Measurements from ENCODE around the gene SLC6A1.

GRCh38 chr3:11050666-11051323, 58.2 kb downstream of the SLC6A1 start:
- TF ChIP-seq, protein P1, sequence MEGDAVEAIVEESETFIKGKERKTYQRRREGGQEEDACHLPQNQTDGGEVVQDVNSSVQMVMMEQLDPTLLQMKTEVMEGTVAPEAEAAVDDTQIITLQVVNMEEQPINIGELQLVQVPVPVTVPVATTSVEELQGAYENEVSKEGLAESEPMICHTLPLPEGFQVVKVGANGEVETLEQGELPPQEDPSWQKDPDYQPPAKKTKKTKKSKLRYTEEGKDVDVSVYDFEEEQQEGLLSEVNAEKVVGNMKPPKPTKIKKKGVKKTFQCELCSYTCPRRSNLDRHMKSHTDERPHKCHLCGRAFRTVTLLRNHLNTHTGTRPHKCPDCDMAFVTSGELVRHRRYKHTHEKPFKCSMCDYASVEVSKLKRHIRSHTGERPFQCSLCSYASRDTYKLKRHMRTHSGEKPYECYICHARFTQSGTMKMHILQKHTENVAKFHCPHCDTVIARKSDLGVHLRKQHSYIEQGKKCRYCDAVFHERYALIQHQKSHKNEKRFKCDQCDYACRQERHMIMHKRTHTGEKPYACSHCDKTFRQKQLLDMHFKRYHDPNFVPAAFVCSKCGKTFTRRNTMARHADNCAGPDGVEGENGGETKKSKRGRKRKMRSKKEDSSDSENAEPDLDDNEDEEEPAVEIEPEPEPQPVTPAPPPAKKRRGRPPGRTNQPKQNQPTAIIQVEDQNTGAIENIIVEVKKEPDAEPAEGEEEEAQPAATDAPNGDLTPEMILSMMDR (IDR thresholded peaks at IDR 0.05; ENCODE audit: insufficient read depth, low read length, poor library complexity, severe bottlenecking): no peak
- TF ChIP-seq EZH2phosphoT487 (conservative IDR thresholded peaks at IDR 0.05; ENCODE audit: low read length): no peak

Measured in SU-DHL-6 (cell line).